Measurements from ENCODE around the gene CFAP61. TPM values are rescaled to one million over a fixed set of nuclear protein-coding genes. Genes with fewer than 3 reads are reported as not detected.

The CFAP61 gene
- total RNA-seq, 1 experiment from 2014 or later = 0.61 TPM

- TF ChIP-seq NFE2L1 (CRISPR knock-in tag; IDR thresholded peaks at IDR 0.05) (no peak), ZBTB21 (CRISPR knock-in tag; IDR thresholded peaks at IDR 0.05; ENCODE audit: borderline replicate concordance) (no peak), HMGA2 (CRISPR knock-in tag; IDR thresholded peaks at IDR 0.05) (no peak), ZNF263 (CRISPR knock-in tag; IDR thresholded peaks at IDR 0.05; ENCODE audit: low read depth) (no peak), ESRRA (CRISPR knock-in tag; IDR thresholded peaks at IDR 0.05; ENCODE audit: borderline replicate concordance) (no peak), FOXP4 (CRISPR knock-in tag; IDR thresholded peaks at IDR 0.05) (peak; percentile 79), AR (CRISPR knock-in tag; IDR thresholded peaks at IDR 0.05) (no peak), CBFB (CRISPR knock-in tag; IDR thresholded peaks at IDR 0.05; ENCODE audit: low read depth) (no peak), OVOL2 (CRISPR knock-in tag; IDR thresholded peaks at IDR 0.05; ENCODE audit: borderline replicate concordance) (no peak), NFATC4 (CRISPR knock-in tag; IDR thresholded peaks at IDR 0.05) (no peak), CTCF (IDR thresholded peaks at IDR 0.05) (no peak)
These were observed 311.7 kb downstream of the CFAP61 start (continued) for GRCh38 chr20:20363799-20364592.

GRCh38 chr20:20364593-20365479 lies 312.5 kb downstream of the CFAP61 start:
- Mint-ChIP-seq H3K36me3 (no peaks in the 10 kb centered on the region), H3K27me3 (ENCODE audit: low read depth) (peaks cover 83% of the 10 kb centered on the region), H3K4me1 (peaks cover 33% of the 10 kb centered on the region), H3K4me3 (peak overlapping the region; percentile 68), H3K9me3 (no peaks in the 10 kb centered on the region), H3K27ac (no peak overlapping the region)
- ChIA-PET CTCF (no interaction called here), POLR2A (no interaction called here)
- ATAC-seq (no peak), DNase-seq (ENCODE audit: low spot score) (peak; percentile 34)
- TF ChIP-seq CBFB (CRISPR knock-in tag; IDR thresholded peaks at IDR 0.05; ENCODE audit: low read depth) = no peak
- TF ChIP-seq ZNF232 (CRISPR knock-in tag; IDR thresholded peaks at IDR 0.05) = 0 out of 2 replicates have a peak, but pooled peaks have one; percentile 4
- TF ChIP-seq CREM (CRISPR knock-in tag; IDR thresholded peaks at IDR 0.05) = 0 out of 2 replicates have a peak, but pooled peaks have one; percentile 13
- TF ChIP-seq ATF2 (CRISPR knock-in tag; IDR thresholded peaks at IDR 0.05; ENCODE audit: borderline replicate concordance, low read depth) = no peak
